CD4-positive, alpha-beta T cell treated with Interleukin-12 subunit alpha and Interleukin-12 subunit beta, for 1 hour (primary cell): ENCODE measurements around the gene TNFSF10.

ENCODE experiments used
- DNase-seq: peaks from one replicate; pipeline ENCODE4 v3.0.0-alpha.2; 2020

Gene TNFSF10

DNA sequence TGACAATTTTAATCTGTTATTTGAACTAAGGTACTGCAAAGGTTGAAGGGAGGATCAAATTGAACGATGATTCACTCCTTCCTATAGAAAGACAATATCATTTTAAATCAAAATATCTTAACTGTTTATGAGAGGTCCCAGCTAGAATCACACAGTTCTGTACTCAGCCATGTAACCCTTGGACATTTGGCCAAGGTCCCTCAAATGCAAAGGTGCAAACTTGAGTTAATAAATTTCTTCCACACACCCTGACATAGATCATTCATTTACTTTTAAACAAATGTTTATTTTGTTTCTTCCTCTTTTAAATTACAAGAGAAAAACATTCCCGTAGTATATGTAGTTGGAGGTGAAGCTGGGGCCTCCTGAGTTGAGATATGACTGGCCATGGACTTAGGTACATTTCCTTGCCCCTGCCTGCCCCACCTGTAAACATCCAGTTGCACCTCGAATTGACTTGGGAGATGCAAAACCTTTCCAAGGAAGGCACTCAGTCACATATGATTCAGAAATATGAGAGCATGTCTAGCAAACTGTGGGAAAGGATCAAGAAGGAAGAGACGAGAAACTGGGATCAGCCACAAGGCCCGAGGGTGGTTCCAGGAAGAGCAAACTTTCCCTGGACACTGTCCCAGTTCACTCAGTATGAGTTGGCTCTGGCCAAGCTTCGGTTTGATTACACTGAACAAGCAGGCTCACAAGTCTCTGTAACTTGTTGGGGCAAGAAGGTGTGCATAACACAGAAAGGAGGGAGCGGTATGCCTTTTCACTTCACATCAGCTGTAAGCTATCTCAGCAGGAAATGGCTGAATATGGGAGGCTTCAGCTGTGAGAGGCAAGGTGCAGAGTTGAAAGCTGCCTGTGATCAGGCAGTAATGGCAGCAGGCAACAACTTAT lies 6.7 kb downstream of the TNFSF10 start:
- DNase-seq: no peak

DNA sequence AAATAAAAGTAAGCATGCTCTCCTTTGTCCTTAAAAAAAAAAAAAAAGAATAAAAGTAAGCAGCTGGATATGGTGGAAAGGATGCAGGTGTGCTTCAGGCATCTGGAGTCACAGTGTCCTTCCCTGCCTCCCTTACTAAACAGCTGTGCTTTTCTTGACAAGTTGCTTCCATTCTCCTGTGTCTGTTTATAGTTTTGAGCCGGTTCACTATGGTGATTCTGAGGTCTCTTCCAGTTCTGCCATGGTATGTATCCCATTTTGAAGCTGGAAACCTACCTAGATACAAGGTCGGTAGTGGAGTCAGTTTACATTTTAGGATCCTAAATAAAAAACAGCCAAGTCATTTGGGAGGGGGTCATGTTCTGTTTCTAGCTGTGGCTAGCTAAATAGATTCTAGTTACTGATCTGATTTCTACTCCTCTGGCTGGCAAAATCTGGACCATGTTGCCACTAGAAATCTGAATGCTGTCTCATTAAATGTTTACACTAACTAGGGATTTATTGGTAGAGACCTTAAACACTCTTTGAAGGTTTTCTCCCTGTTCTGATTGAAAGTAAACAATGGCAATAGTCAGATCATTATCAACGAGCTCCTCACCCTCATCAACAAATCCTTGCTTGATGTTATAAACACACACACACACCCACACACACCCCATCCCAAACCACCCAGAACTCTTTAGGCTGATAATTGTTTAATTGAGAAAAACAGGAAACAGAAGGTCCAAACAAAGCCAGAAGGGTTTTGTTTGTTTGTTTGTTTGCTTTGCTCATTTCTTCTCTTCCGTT lies 7.9 kb downstream of the TNFSF10 start:
- no peak for DNase-seq

DNA sequence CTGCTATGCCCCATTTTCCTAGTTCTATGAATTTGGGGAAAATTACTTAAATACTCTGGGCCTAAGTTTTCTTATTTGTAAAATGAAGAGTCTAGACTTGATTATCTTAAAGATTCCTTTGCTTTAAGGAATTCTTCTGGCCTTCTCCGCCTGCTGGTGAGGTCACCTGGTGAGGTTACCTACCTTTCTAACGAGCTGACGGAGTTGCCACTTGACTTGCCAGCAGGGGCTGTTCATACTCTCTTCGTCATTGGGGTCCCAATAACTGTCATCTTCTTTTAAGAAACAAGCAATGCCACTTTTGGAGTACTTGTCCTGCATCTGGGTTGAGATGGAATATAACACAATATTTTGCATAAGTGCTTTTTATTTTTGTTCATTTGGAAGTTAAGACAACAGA lies 8.6 kb downstream of the TNFSF10 start:
- no peak for DNase-seq

DNA sequence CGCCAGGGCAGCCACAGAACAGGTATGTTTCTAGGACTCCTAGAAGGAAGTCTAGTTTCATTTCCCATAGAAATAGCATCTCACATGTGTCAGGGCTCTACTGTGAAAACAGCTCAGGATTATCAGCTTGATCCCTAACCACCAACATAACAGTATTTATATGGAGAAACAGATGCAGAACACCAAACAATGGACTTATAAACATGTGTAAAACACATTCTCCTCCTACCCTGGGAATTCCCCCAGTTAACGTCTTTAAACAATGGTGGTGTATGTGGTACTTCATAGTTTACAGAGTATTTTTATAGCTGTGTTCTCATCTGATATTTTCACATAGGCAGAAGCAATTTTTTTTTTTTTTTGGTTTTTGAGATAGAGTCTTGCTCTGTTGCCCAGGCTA lies 9.7 kb downstream of the TNFSF10 start:
- DNase-seq: no peak

DNA sequence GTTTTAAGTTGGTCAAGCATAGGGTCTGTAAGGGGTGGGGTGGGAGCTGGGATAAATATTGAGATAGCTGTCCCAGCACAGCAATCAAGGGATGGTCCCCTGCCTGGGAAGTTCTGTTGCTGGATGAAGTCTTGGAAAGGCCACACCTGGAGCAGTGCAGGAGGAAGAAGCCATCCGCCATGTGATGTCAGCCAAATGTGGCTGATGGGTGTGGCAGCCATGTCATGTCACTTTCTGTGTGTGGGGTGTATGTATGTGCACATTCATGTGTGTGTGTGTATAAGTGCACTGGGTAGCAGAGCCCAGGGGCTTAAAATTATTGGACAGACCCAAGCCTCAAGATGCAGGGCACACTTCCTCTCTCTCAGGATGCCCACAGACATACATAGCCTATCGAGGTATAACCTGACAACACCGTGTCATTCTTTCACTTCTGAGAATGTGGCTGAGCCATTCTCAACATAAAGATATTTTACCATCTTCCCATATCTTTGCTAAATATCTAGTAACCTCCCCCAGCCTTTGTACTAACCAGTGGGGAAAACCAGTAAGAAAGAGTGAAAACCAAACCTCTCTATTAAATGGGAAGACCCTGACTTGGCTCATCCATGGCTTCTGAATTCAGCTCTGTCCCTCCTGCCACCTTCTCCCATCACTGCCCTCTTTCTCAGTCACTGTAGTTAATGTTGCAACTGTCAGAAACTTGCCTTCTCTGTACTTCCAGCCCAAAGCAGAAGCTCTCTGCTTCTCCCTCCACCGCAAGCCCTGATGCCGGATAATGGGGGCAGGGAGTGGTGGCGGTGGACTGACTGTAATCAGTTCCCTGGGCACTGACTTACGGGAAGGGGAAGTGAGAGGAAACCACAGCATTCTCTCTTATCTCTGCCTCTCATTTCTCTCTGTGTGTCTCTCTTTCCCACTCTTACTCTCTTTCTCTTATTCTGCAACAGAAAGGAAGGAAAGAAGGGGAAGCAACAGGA lies 11.2 kb downstream of the TNFSF10 start:
- peak; percentile 62 for DNase-seq

DNA sequence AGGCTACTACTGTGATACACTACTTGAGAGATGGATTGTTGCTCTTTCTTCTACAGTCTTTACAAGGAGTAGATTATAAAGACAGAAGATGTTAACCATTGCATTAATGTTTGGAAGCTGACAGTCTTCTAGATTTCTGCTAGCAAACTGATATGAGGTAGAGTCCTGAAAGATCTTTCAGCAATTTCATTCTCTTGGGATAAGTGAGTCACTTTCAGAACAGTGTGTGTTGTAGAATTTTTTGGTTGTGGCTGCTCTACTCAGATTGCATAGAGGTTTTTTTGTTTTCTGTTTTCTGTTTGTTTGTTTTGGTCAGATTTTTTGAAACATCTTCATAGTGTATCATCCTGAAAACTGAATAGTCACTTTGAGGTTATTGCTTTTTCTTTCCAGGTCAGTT lies 17.1 kb downstream of the TNFSF10 start:
- DNase-seq: no peak

DNA sequence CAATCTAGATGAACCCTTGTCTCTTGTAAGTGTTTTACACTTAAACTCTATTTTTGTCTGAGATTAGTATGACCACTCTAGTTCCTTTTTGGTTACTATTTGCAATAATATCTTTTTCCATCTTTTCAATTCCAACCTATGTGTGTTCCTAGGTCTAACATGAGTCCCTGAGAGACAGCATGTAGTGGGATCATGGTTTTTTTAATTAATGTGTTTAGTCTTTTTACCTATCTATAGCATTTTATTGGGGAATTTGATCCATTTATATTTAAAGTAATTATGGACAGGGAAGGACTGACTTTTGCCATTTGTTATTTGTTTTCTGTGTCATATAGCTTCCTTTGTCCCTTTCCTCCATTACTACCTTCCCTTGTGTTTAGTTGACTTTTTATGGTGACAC lies 21.7 kb downstream of the TNFSF10 start:
- no peak for DNase-seq

DNA sequence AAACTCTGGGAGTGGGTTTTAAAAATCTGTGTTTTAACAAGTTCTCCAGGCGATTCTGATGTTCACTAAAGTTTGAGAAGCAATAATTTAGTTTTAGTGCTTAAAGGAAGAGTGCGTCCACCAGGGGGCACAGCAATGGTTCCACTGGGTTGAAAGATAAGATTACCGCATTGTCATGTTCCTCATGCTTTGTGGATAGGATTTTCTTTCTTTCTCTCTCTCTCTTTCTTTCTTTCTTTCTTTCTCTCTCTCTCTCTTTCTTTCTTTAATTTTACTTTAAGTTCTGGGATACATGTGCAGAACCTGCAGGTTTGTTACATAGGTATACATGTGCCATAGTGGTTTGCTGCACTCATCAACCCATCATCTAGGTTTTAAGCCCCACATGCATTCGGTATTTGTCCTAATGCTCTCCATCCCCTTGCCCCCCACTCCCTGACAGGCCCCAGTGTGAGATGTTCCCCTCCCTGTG lies 33.0 kb downstream of the TNFSF10 start:
- peak; percentile 77 for DNase-seq

DNA sequence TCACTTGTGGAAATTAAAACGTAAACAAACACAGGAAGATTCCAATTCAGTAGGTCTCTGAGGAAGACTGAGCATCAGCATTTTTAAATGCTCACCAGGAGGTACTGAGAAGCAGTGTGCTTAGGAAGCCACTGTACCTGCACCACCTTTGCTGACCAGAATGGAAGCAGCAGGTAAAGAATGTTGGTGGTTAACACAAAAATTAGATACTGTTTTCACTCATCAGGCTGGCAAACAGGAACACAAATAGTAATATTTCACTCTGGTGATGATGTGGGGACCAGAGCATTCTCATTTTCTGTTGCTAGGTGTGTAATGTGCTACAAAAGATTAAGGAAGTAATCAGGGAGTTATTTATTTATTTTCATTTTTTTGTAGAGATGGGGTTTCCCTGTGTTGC lies 45.1 kb downstream of the TNFSF10 start:
- DNase-seq: no peak

DNA sequence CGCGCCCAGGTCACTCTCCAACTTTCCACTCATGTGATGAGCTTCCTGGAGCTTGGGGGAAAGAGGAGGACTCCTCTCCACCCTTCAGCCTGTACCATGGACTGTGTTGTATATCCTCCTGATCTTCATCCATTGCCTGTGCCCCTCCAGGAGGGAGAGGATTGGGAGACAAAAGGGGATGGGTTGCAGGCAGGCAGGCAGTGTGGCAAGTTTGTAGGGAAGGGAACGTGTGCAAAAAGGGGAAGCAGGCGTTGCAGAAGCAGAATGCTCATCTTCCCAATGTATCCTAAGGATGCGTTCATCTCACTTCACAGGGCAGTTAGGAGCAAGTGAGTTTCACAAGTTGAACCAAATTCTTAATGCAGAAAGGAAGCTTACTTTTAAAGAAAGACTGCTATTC lies 46.9 kb downstream of the TNFSF10 start:
- no peak for DNase-seq

DNA sequence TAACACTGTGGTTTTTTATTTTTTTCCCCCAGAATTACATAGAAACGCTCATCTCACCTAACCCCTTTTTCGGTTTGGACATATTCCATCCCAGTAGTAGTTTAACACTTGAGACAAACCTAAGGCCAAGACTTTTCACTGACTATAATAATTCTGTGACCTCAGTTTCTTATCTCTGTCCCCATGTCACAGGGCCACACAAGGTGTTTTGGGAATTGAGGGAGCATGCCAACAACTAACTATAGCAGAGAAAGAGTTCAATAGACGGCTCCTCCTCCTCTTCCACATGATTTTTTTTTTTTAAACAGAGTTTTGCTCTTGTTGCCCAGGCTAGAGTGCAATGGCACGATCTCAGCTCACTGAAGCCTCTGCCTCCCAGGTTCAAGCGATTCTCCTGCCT lies 47.5 kb downstream of the TNFSF10 start:
- DNase-seq: no peak

DNA sequence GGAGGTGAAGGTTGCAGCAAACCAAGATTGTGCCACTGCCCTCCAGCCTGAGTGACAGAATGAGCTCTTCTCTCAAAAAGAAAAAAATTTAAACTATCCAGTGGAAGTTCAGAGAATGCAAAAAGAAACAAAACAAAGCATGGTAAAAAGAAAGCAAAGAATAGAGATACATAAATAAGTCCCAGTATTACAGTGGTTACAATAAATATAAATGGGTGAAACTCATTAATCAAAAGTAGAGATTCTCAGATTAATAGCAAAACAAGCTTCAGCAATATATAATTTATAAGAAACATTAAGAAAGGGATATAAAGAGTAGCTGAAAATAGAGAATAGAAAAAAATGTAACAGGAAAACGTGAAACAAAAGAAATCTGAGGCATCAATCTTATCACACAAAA lies 51.3 kb downstream of the TNFSF10 start:
- no peak for DNase-seq

DNA sequence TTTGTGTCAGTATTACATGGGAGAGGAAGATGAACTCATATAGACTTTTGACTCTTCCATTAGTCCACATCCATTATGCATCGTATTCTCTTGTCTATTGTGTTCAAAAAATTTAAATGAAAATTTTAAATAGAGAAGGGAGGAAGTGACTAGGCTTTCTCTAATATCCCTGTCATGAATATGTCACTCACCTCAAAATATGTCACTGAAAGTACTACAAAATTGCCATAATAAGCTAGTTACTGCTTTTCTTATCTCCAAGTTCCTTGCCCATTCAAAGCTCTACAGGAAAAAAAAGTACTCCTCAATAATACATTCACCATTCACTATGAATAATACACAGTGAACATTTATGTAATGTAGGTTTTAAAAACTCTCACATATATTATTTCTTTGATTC lies 52.6 kb downstream of the TNFSF10 start:
- no peak for DNase-seq

DNA sequence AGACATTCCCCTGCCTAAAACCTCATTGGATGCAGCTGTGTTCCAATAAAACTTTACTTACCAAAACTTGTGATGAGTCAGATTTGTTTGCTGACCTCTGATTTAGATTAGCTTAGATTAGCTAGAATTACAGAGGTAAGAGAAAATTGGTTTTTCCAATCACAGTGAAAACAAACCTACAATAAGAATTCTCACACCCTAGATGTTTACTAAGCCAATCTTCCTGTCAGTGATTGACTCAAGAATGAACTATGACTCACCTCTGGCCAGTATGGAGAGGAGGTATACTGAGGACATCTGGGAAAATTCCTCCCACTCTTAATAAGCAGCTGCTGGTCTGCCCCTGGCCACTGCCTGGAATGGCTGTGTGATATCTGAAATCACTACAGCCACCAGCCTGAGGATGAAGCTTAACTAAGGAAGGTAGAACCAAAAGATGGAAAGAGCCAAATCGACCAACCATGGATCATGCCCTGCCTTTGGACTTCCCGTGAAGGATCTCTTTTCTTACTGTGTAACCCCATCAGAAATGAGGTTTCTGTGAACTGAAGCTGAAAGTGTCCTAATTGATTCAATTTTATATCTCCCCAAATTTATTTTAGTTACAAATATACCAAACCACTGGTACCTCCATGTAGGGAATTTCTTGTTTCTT lies 55.9 kb downstream of the TNFSF10 start:
- DNase-seq: no peak

DNA sequence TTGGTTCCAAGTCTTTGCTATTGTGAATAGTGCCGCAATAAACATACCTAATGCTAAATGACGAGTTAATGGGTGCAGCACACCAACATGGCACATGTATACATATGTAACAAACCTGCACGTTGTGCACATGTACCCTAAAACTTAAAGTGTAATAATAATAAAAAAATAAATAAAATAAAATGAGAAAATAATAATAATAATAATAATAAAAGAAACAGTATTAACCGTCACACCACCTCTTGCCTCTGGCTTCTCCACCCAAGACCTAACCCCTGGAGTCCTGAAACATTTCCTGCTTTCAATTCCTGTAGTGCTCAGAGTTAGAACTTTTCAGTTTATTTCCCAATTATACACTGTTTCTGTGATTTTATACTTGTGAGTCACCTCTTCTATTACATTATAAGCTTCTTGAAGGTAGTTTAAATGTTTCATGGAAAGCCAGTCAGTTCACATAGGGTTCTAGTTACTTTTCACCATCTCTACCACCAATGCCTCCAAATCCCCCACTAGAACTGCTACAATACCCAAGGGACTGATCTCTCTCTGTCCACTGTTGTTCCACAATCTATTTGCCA lies 56.6 kb downstream of the TNFSF10 start:
- DNase-seq: no peak

DNA sequence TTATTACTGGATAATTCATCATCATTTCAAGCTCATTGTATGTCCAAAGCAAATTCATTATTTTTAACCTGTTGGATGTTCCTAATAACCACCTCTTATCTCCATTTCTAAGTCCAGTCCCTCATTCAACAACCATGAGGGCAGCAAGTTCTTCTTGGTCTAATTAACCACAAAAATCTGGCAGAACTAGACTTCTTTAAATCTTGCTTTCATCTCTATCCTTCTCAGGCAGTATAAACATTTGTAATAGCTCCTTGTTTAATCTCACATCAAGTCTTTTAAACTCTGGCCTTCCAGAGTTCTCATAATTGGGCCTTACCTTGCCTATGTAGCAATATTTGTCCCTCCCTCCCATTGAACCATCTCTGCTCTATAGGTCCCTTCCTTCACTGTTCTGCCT lies 57.9 kb downstream of the TNFSF10 start:
- no peak for DNase-seq

DNA sequence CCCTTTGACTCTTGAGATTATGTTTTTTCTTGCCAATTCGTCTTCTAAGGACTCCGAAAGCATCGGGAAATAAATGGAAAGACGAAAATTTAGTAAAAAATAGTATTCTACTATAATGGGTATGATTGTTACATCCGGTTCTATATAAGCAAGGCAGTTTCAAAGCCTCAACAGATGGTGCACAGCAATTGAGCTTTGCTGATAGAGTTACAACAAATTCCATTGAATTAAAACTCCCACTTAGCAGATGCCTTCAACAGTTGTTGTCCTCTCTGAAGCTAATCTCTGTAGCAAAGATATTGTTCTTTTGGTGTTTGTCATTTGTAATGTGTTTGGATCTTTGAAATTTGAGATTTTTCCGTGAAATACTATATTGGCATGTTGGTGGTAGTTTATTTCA lies 58.9 kb downstream of the TNFSF10 start:
- DNase-seq: no peak

DNA sequence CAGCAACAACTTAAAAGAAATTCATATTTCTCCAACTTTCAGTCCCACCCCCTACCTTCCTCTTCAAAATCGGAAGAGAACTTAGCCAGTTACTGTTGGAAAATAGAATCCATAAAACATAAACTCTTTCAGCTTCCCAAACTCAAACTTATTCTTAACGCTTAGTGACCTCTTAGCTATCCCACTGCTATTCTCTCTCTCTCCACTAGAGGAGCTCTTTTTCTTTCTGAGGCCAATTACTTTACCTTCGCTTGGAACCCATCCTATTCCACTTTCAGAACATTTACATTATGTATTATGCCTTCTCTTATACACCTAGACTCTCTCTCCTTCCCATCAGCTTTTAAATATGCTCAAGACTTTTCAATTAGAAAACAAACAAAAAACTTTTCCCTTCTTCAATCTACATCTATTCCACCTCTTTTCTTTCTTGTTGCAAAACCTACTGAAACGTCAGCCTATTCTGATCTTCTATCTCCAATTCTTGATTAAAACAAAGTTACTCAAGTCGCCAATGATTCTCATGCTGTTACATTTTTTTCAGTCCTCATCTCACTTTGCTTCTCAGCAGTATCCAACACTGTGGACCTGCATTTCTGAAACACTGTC lies 61.6 kb downstream of the TNFSF10 start:
- DNase-seq: peak; percentile 57

DNA sequence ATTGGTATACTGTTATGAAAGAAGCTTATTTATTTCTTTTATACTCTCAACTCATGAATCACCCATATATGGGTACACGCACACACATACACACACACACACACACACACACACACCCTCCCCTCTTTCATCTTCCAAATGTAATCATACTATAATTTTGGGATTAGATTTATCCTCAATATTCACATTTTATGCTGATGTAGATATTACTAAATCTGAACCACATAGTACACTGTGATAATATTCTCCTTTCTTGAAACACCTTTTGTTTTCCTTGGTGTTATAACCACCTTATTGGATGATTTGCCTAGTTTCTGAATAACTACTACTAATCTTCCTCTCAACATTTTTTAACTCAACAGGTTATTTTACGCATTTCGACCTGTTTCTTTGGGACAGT lies 66.8 kb downstream of the TNFSF10 start:
- no peak for DNase-seq
